SK-N-SH treated with all-trans-retinoic acid at 6 μM for 48 hours (cell line): ENCODE data around the gene SGPL1.

ENCODE experiments used
- ATAC-seq: fragments of 200-7000 bp; cut with Tn5 transposase; 3 replicates; pipeline ENCODE4 v1.9.1; 2020; ENCODE audit warnings: mild to moderate bottlenecking, moderate library complexity
- ARNTL ChIP-seq: fragments of 450-650 bp; formaldehyde crosslinking; IDR thresholded peaks from 2 replicates; pipeline ENCODE4 v1.5.0; 2020; ENCODE audit warnings: low read depth, mild to moderate bottlenecking, moderate library complexity, borderline replicate concordance
- BACH2 ChIP-seq: fragments of 250-450 bp; sonication (Bioruptor Pico); IDR thresholded peaks from 2 replicates; pipeline ENCODE4 v1.9.0; 2021; ENCODE audit warnings: mild to moderate bottlenecking, borderline replicate concordance
- CREB5 ChIP-seq: fragments of 250-450 bp; sonication (Bioruptor Pico); IDR thresholded peaks from 2 replicates; pipeline ENCODE4 v1.5.1; 2020; ENCODE audit warnings: low read depth, mild to moderate bottlenecking, moderate library complexity
- CSDC2 ChIP-seq: fragments of 250-450 bp; sonication (Bioruptor Pico); IDR thresholded peaks from 2 replicates; pipeline ENCODE4 v1.5.0; 2020; ENCODE audit warnings: mild to moderate bottlenecking, moderate library complexity
- CSRNP3 ChIP-seq: fragments of 250-450 bp; sonication (Bioruptor Pico); IDR thresholded peaks from 2 replicates; pipeline ENCODE4 v1.5.1; 2021; ENCODE audit warnings: mild to moderate bottlenecking, moderate library complexity
- ESRRG ChIP-seq: fragments of 250-450 bp; sonication (Bioruptor Pico); IDR thresholded peaks from 2 replicates; pipeline ENCODE4 v1.6.1; 2021; ENCODE audit warnings: mild to moderate bottlenecking
- GLIS3 ChIP-seq: fragments of 250-450 bp; sonication (Bioruptor Pico); IDR thresholded peaks from 2 replicates; pipeline ENCODE4 v1.5.0; 2020; ENCODE audit warnings: mild to moderate bottlenecking, moderate library complexity
- ISL1 ChIP-seq: fragments of 250-450 bp; sonication (Bioruptor Pico); IDR thresholded peaks from 2 replicates; pipeline ENCODE4 v2.1.2; 2022; ENCODE audit warnings: mild to moderate bottlenecking, moderate library complexity
- OSR1 ChIP-seq: fragments of 250-450 bp; sonication (Bioruptor Pico); IDR thresholded peaks from 2 replicates; pipeline ENCODE4 v1.8.0; 2022; ENCODE audit warnings: moderate library complexity, mild to moderate bottlenecking, inconsistent platforms
- PATZ1 ChIP-seq: fragments of 250-450 bp; sonication (Bioruptor Pico); IDR thresholded peaks from 2 replicates; pipeline ENCODE4 v1.8.0; 2020; ENCODE audit warnings: mild to moderate bottlenecking, moderate library complexity, borderline replicate concordance
- POU6F1 ChIP-seq: fragments of 250-450 bp; sonication (Bioruptor Pico); IDR thresholded peaks from 2 replicates; pipeline ENCODE4 v1.8.0; 2021; ENCODE audit warnings: low read depth, mild to moderate bottlenecking, moderate library complexity, borderline replicate concordance
- PPARA ChIP-seq: fragments of 250-450 bp; sonication (Bioruptor Pico); IDR thresholded peaks from 2 replicates; pipeline ENCODE4 v1.5.0; 2020; ENCODE audit warnings: mild to moderate bottlenecking, borderline replicate concordance
- TCF4 ChIP-seq: fragments of 250-450 bp; sonication (Bioruptor Pico); IDR thresholded peaks from 2 replicates; pipeline ENCODE4 v1.8.0; 2021; ENCODE audit warnings: mild to moderate bottlenecking, moderate library complexity, borderline replicate concordance
- TOX ChIP-seq: fragments of 250-450 bp; sonication (Bioruptor Pico); IDR thresholded peaks from 2 replicates; pipeline ENCODE4 v1.8.0; 2021; ENCODE audit warnings: mild to moderate bottlenecking, moderate library complexity, borderline replicate concordance
- TSHZ2 ChIP-seq: fragments of 250-450 bp; sonication (Bioruptor Pico); IDR thresholded peaks from 2 replicates; pipeline ENCODE4 v1.5.0; 2020; ENCODE audit warnings: mild to moderate bottlenecking, moderate library complexity
- ZC3H10 ChIP-seq: fragments of 250-450 bp; sonication (Bioruptor Pico); IDR thresholded peaks from 2 replicates; pipeline ENCODE4 v1.5.1; 2021; ENCODE audit warnings: mild to moderate bottlenecking, moderate library complexity
- ZFP3 ChIP-seq: fragments of 250-450 bp; sonication (Bioruptor Pico); IDR thresholded peaks from 2 replicates; pipeline ENCODE4 v1.5.0; 2020; ENCODE audit warnings: mild to moderate bottlenecking, moderate library complexity
- ZNF565 ChIP-seq: fragments of 450-650 bp; formaldehyde crosslinking; conservative IDR thresholded peaks from 2 replicates; pipeline ENCODE4 v1.5.0; 2020; ENCODE audit warnings: low read depth, mild to moderate bottlenecking, moderate library complexity
- ZNF70 ChIP-seq: fragments of 450-650 bp; formaldehyde crosslinking; IDR thresholded peaks from 2 replicates; pipeline ENCODE4 v1.5.0; 2020; ENCODE audit warnings: mild to moderate bottlenecking, moderate library complexity
- ZNF8 ChIP-seq: fragments of 450-650 bp; formaldehyde crosslinking; IDR thresholded peaks from 2 replicates; pipeline ENCODE4 v1.5.0; 2020; ENCODE audit warnings: mild to moderate bottlenecking, moderate library complexity

SGPL1 gene

GRCh38 chr10:70799124-70799523 is 16.6 kb upstream of the SGPL1 start:
- ATAC-seq, result no peak
- TF ChIP-seq ISL1 (CRISPR knock-in tag) (no peak), BACH2 (no peak), ZNF70 (no peak), CSRNP3 (CRISPR knock-in tag) (no peak), ZNF8 (CRISPR knock-in tag) (no peak), ARNTL (CRISPR knock-in tag) (no peak), ZC3H10 (CRISPR knock-in tag) (no peak), PATZ1 (CRISPR knock-in tag) (no peak), TOX (CRISPR knock-in tag) (no peak), ZFP3 (CRISPR knock-in tag) (no peak), ZNF565 (no peak), TSHZ2 (CRISPR knock-in tag) (no peak)

- ATAC-seq, result no peak
Measured at GRCh38 chr10:70801854-70802253, 13.9 kb upstream of the SGPL1 start.

GRCh38 chr10:70803775-70804420 is 11.8 kb upstream of the SGPL1 start:
- no peak for ATAC-seq
- TF ChIP-seq ESRRG (CRISPR knock-in tag) (no peak), ZNF8 (CRISPR knock-in tag) (no peak), TSHZ2 (CRISPR knock-in tag) (no peak), ISL1 (CRISPR knock-in tag) (no peak), OSR1 (CRISPR knock-in tag) (no peak), POU6F1 (no peak), GLIS3 (CRISPR knock-in tag) (no peak)

More at GRCh38 chr10:70801854-70802253, 13.9 kb upstream of the SGPL1 start:
- TF ChIP-seq CSDC2 (CRISPR knock-in tag) (no peak), ZC3H10 (CRISPR knock-in tag) (no peak), PATZ1 (CRISPR knock-in tag) (no peak), ISL1 (CRISPR knock-in tag) (no peak), GLIS3 (CRISPR knock-in tag) (no peak), TCF4 (CRISPR knock-in tag) (no peak), ESRRG (CRISPR knock-in tag) (no peak), ARNTL (CRISPR knock-in tag) (no peak), CREB5 (CRISPR knock-in tag) (no peak), PPARA (CRISPR knock-in tag) (no peak)
- TF ChIP-seq, all 23 proteins: peak for 0
